Astrocyte (in vitro differentiated cells and primary cell): Measurements from ENCODE around the gene LMF1. TPM values are rescaled to one million over a fixed set of nuclear protein-coding genes. Genes with fewer than 3 reads are reported as not detected.

Experiments
- DNase-seq: peaks from one replicate; pipeline ENCODE4 v3.0.0-alpha.2; 2010; ENCODE audit warnings: low read depth
- FAIRE-seq: peaks from 2 replicates; lab custom pipeline; 2011; peaks lifted over from hg19 to GRCh38; lab: Jason Lieb, UNC
- H2AFZ ChIP-seq: 2 replicates; pipeline ENCODE4 v1.6.0; 2012; ENCODE audit warnings: low read depth, low read length, inconsistent platforms
- H3K27ac ChIP-seq: 2 replicates; pipeline ENCODE4 v1.5.1; 2011; ENCODE audit warnings: low read depth, low read length, inconsistent platforms
- H3K27me3 ChIP-seq: 2 replicates; pipeline ENCODE4 v1.6.0; 2011; ENCODE audit warnings: low read length, inconsistent platforms; ENCODE audit not compliant: insufficient read depth
- H3K36me3 ChIP-seq: 2 replicates; pipeline ENCODE4 v1.5.1; 2011; ENCODE audit warnings: low read length, inconsistent platforms; ENCODE audit not compliant: insufficient read depth
- H3K4me1 ChIP-seq: 2 replicates; pipeline ENCODE4 v1.5.1; 2011; ENCODE audit warnings: low read length, inconsistent platforms; ENCODE audit not compliant: insufficient read depth
- H3K4me2 ChIP-seq: 2 replicates; pipeline ENCODE4 v1.6.0; 2012; ENCODE audit warnings: low read length, inconsistent platforms
- H3K4me3 ChIP-seq: 2 replicates; pipeline ENCODE4 v1.5.1; 2011; ENCODE audit warnings: low read depth, mild to moderate bottlenecking, low read length, inconsistent platforms; ENCODE audit not compliant: insufficient read depth
- H3K79me2 ChIP-seq: 2 replicates; pipeline ENCODE4 v1.6.0; 2012; ENCODE audit warnings: mild to moderate bottlenecking, low read length, inconsistent platforms; ENCODE audit not compliant: insufficient read depth
- H3K9ac ChIP-seq: 2 replicates; pipeline ENCODE4 v1.6.0; 2012; ENCODE audit warnings: mild to moderate bottlenecking, low read length, inconsistent platforms
- H3K9me3 ChIP-seq: 2 replicates; pipeline ENCODE4 v1.5.1; 2012; ENCODE audit warnings: low read depth, mild to moderate bottlenecking, low read length, inconsistent platforms; ENCODE audit not compliant: insufficient read depth
- H4K20me1 ChIP-seq: 2 replicates; pipeline ENCODE4 v1.6.0; 2012; ENCODE audit warnings: low read length, inconsistent platforms; ENCODE audit not compliant: insufficient read depth
- H3K27ac Mint-ChIP-seq: one replicate; pipeline ENCODE4 v1.8.0; 2021; ENCODE audit warnings: mild to moderate bottlenecking, mixed read lengths; ENCODE audit not compliant: unreplicated experiment
- H3K27me3 Mint-ChIP-seq: one replicate; pipeline ENCODE4 v1.8.0; 2021; ENCODE audit warnings: low read depth, mixed read lengths; ENCODE audit not compliant: unreplicated experiment
- H3K36me3 Mint-ChIP-seq: one replicate; pipeline ENCODE4 v1.8.0; 2021; ENCODE audit warnings: low read depth, mixed read lengths; ENCODE audit not compliant: unreplicated experiment
- H3K4me1 Mint-ChIP-seq: one replicate; pipeline ENCODE4 v1.8.0; 2021; ENCODE audit warnings: low read depth, mixed read lengths; ENCODE audit not compliant: unreplicated experiment
- H3K4me3 Mint-ChIP-seq: one replicate; pipeline ENCODE4 v1.8.0; 2021; ENCODE audit warnings: mild to moderate bottlenecking, moderate library complexity, mixed read lengths; ENCODE audit not compliant: unreplicated experiment
- H3K9me3 Mint-ChIP-seq: one replicate; pipeline ENCODE4 v1.8.0; 2021; ENCODE audit warnings: mild to moderate bottlenecking, mixed read lengths; ENCODE audit not compliant: unreplicated experiment
- EZH2 ChIP-seq: IDR thresholded peaks from 2 replicates; pipeline ENCODE4 v1.6.1; 2012; ENCODE audit warnings: mild to moderate bottlenecking, low read length, inconsistent platforms; ENCODE audit not compliant: insufficient read depth
- total RNA-seq: library from RNA; stranded (reverse); gene quantifications from 2 replicates; pipeline ENCODE4 v1.2.1, GENCODE V29; 2021
- TF ChIP-seq, protein P1 (sequence below): IDR thresholded peaks from 2 replicates; pipeline ENCODE4 v1.5.1; 2011; ENCODE audit warnings: low read depth, mild to moderate bottlenecking, inconsistent platforms, low read length, moderate library complexity; ENCODE audit not compliant: insufficient read depth

The LMF1 gene
- total RNA-seq, 1 donor from 2014 or later = 12.6 TPM

DNA sequence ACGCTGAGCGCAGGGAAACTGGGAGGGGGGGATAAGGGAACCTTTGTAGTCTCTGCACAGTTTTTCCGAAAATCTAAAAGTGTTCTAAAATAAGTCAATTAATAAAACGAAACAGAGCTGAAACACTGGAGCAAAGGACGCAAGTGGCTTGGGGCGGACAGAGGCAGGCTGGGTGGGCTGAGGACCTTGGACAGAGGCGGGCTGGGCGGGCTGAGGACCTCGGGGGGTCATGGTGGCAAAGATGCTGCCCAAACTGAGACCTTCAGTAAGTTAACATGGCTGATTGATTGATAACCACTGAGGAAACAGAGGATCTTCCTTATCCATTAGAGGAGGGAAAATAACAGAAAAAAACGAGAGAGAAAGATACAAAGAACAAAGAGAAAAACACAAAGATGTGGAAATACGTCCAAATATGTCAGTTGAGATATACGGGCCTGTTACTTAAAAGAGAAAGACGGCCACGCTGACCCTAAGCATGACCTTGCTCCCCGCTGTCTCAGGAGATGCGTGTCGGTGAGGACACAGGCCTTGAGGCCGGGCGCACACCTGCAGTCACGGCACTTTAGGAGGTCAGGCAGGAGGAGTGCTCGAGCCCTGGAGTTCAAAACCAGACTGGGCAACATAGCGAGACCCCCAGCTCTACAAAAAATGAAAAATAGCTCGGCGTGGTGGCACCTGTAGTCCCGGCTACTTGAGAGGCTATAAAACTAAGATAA is 94.1 kb downstream of the LMF1 start:
- peaks cover 18% of the 10 kb centered on the region for H3K27me3 Mint-ChIP-seq
- H4K20me1 ChIP-seq = no peaks in the 10 kb centered on the region
- H3K36me3 ChIP-seq = no peaks in the 10 kb centered on the region
- H3K4me3 Mint-ChIP-seq = no peak overlapping the region
- no peak overlapping the region for H3K4me2 ChIP-seq
- H3K27ac Mint-ChIP-seq = no peak overlapping the region
- TF ChIP-seq, protein P1, sequence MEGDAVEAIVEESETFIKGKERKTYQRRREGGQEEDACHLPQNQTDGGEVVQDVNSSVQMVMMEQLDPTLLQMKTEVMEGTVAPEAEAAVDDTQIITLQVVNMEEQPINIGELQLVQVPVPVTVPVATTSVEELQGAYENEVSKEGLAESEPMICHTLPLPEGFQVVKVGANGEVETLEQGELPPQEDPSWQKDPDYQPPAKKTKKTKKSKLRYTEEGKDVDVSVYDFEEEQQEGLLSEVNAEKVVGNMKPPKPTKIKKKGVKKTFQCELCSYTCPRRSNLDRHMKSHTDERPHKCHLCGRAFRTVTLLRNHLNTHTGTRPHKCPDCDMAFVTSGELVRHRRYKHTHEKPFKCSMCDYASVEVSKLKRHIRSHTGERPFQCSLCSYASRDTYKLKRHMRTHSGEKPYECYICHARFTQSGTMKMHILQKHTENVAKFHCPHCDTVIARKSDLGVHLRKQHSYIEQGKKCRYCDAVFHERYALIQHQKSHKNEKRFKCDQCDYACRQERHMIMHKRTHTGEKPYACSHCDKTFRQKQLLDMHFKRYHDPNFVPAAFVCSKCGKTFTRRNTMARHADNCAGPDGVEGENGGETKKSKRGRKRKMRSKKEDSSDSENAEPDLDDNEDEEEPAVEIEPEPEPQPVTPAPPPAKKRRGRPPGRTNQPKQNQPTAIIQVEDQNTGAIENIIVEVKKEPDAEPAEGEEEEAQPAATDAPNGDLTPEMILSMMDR = no peak
- no peak for TF ChIP-seq EZH2
- no peak for DNase-seq
- no peaks in the 10 kb centered on the region for H3K27me3 ChIP-seq
- H3K9me3 Mint-ChIP-seq = peaks cover 2% of the 10 kb centered on the region
- H3K9ac ChIP-seq = no peak overlapping the region
- no peak overlapping the region for H3K4me3 ChIP-seq
- H3K4me1 Mint-ChIP-seq = no peaks in the 10 kb centered on the region
- FAIRE-seq = no peak
- peaks cover 4% of the 10 kb centered on the region for H3K36me3 Mint-ChIP-seq
- no peaks in the 10 kb centered on the region for H3K79me2 ChIP-seq
- H2AFZ ChIP-seq = no peak overlapping the region
- no peak overlapping the region for H3K27ac ChIP-seq
- H3K9me3 ChIP-seq = no peaks in the 10 kb centered on the region
- H3K4me1 ChIP-seq = no peaks in the 10 kb centered on the region

DNA sequence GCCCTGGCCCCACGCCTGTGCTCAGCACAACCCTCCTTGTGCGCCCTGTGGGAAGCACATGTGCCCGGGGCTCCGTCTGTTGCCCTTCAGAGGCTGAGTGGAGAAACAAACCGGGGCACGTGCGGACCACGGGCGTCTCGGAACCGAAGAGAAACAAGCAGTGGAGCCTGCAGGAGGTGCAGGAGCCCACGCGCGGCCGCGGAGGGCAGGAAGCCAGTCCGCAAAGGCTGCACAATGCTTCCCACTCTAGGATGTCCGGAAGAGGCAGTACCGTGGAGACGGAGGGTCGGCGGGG is 94.8 kb downstream of the LMF1 start:
- peaks cover 4% of the 10 kb centered on the region for H3K36me3 Mint-ChIP-seq
- Histone ChIP-seq H3K4me2 (no peak overlapping the region), H3K9ac (no peak overlapping the region), H3K4me3 (no peak overlapping the region), H3K4me1 (no peaks in the 10 kb centered on the region), H3K79me2 (no peaks in the 10 kb centered on the region), H2AFZ (no peak overlapping the region), H3K36me3 (no peaks in the 10 kb centered on the region), H3K27me3 (no peaks in the 10 kb centered on the region), H3K9me3 (no peaks in the 10 kb centered on the region), H4K20me1 (no peaks in the 10 kb centered on the region), H3K27ac (no peak overlapping the region)
- no peak overlapping the region for H3K27ac Mint-ChIP-seq
- H3K4me1 Mint-ChIP-seq = no peaks in the 10 kb centered on the region
- no peak overlapping the region for H3K4me3 Mint-ChIP-seq
- TF ChIP-seq EZH2 = no peak
- TF ChIP-seq, protein P1 = no peak
- FAIRE-seq (no peak), DNase-seq (no peak)
- H3K27me3 Mint-ChIP-seq = peaks cover 21% of the 10 kb centered on the region
- H3K9me3 Mint-ChIP-seq = peaks cover 2% of the 10 kb centered on the region
